Superior temporal gyrus (tissue), 1 donor: ENCODE results near the gene SCN2A.
A peak's percentile ranks its signal among the peaks of the same experiment; 100 is the strongest.
"Not testable (repeated sequence)": the region's sequence is repeated elsewhere in the genome, so short reads cannot be mapped to it uniquely, and the experiment has no call there.

ENCODE experiments used
- DNase-seq: peaks from one replicate; pipeline ENCODE4 v3.0.0-alpha.2; 2016; ENCODE audit errors: extremely low spot score

SCN2A gene

DNA sequence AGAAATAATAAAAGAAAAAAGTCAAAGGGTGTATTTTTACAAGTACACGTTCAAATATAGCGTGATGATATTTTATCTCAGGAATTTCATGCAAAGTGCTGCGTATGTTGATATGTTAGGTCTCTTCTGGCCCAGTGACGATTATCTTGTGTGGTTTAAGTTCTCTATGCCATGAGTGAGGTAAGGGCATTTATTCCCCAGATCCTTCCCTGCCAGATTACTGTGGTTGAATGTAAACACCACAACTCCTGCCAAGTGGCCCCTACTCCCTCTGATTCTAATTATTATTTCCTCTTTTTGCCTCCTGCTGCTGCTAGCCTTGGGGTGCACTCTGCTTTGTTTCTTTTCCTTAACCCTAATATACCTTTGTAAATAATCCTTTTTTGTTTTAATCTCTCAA lies 12.2 kb downstream of the SCN2A start:
- DNase-seq, result no peak

DNA sequence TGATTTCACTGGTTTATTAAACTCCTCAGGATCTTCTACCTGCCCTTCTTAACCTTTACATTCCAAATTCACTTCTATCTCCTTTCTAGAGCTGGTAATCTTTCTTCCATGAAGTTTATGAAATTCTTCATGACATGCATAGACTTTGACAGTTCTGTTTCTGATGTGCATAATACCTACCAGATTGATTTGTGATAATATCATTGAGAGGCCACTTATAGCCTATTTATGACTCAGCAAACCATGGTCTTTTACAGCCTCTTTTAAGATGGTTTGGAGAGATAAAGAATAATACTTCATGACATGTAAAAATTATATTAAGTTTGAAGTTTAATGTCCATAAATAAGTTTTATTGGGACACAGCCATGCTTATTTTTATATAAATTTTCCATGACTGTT lies 14.0 kb downstream of the SCN2A start:
- DNase-seq, result no peak

DNA sequence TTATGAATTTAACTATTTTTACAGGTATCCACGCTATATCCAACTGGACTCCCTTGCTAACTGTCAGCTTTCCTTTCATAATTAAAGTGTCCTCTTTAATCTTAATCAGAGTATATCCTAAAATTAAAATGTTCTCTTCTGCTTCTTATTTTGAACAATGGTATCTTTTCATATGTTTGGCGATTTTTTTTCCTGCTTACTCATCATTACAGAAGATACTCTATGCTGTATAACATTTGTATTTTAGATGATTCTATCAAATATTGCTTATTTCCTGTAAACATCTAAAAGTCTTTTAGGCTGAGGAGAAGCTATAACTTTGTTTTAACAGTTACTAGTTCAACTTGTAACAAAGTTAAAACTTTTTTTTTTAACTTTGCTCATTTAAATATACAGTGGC lies 17.4 kb downstream of the SCN2A start:
- DNase-seq, result no peak

DNA sequence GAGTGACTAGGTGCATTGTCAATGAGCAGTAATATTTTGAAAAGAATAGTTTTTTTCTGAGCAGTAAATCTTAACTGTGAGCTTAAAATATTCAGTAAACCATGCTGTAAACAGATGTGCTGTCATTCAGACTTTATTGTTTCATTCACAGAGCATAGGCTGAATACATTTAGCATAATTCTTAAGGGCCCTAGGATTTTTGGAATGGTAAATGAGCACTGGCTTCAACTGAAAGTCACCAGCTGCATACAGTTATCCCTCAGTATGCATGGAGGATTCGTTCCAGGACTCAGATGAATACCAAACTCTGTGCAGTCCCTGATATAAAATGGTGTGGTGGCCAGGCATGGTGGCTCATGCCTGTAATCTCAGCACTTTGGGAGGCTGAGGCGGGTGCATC lies 21.1 kb downstream of the SCN2A start:
- not testable (repeated sequence) for DNase-seq

DNA sequence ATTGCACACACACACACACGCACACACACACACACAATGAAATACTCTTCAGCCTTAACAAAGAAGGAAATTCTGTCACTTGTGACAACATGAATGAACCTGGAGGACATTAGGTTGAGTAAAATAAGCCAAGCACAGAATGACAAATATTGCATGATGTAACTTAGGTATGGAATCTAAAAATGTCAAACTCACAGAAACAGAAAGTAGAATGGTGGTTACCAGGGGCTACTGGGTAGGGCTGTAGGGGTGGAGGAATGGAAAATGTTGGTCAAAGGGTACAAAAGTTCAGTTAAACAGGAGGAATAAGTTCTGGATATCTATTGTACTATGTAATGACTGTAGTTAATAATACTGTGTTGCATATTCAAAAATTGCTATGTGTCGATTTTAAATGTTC lies 29.5 kb downstream of the SCN2A start:
- no peak for DNase-seq

DNA sequence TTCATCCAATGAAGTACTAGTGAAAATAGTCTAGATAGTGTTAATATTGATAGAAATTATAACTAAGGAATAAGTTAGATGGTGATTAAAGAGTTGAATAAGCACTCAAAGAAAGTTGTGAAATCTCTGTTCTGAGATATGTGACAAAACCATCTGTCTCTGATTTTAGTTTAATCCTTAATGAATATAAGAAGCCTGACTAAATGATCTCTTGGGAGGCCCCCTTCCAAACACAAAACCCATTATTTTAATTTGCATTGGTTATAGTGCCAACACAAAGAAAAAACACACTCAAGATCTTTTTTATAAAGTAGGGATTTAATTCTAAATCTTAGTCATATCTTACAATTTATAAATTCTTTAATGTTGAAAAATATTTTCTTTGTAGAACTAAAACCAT lies 34.0 kb downstream of the SCN2A start:
- no peak for DNase-seq

DNA sequence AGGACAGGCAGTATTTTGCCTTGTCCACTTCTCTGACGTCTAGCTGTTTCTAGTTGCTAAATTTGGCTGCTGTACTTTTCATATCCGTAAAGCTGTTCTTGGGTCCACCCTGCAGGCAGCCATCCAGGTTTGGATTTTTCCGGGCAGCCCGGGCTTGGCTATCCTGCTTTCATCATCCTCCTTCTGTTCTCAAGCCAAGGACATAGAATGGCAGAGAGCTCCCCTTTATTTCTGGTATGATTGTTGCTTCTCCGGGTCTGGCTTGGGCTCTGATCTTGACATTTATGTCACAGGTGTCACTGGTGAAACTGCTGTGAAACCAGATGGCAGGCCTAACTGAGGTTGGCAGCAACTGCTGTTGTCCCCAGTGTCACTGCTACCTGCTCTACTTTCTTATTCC lies 35.5 kb downstream of the SCN2A start:
- DNase-seq, result no peak

DNA sequence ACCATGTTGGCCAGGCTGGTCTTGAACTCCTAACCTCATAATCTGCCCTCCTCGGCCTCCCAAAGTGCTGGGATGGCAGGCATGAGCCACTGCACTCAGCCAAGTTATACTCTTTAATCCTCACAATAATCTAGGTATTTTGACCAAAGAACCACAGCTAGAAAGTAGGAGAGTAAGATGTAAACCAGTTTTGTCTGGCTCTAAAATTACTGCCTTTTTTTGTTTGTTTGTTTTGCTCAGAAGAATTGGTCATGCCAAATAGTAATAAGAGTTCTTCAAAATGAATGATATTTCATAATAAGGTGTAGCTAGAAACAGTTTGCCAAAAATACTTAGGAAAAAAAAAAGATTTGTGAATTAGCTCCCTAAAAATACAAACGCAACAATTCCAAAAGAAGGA lies 36.7 kb downstream of the SCN2A start:
- no peak for DNase-seq

DNA sequence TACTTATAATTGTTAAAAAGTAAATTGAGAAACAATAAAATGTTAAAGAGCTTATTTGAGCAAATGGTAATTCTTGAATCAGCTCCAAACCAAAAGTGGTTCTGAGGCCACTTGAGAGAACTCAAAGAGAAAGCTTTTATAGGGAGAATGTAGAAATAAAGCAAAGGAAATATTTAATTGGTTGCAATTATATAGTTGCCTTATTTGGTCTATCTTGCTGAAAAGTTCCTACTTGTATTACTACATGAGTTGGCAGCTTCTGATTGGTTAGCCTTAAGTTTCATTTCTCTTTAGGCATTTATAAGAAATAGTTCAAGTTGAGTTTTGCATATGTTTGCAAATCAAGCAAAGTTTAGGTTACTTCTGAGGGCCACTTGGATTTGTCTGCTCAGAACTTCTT lies 38.1 kb downstream of the SCN2A start:
- no peak for DNase-seq

DNA sequence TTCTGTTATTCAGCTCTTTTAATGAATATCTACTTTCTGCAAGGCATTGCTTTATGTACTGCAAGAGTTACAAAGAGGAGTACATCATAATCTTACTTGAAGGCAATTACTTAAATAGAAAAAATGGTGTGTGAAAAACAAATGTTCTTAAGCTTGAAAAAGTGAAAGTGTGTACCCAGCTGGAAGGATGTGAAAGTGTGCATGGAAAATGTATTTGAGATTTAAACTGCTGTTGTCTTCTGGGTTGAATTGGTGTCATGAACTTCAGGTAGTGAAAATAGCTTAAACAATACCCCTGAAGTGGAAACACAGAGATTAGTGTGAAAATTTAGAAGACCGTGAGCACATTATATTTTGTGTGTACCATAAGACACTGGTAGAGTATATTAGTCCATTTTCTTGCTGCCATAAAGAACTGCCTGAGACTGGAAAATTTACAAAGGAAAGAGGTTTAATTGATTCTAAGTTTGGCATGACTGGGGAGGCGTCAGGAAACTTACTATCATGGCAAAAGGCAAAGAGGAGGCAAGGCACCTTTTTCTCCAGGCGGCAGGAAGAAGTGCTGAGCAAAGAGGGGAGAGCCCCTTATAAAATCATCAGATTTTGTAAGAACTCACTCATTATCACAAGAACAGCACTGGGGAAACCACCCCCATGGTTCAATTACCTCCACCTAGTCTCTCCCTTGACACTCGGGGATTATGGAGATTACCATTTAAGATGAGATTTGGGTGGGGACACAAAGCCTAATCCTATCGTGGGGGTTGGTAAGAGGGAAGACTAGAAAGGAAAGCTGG lies 38.8 kb downstream of the SCN2A start:
- DNase-seq, result no peak

DNA sequence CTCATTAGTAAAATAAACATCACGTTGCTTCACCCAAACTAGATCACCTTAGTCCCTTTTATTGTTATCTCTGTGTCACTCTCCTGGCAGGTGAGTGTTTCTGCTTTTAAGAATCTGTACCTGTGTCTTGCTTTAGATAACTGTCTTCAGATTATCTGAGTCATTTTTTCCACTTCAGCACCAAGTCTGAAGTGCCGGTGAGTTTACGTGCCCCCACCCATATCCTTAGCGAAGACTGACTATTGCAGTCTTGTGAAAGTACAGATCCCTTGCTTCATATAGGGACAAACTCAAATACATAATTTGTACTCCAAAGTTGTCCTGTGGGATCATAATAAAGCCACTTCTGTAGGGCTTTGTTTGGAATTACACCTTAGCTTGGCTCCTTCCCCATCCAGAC lies 41.1 kb downstream of the SCN2A start:
- DNase-seq, result no peak

DNA sequence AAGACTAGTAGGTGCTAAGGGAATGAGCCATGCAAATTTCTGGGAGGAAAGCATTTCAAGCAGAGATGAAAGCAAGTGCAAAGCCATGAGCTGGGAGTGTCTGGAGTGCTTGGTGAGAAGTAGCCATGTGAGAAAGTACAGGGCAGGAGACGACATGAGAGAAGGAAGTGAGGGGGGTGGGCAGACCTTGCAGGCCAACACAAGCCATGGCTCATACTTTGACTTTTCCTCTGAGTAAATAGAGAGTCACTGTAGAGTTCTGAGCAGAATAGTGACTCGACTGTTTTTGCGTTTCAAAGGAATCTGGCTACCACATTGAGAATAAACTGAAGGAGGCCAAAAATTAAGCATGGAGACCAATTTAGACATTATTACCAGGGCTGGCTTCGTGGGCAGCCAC lies 42.2 kb downstream of the SCN2A start:
- DNase-seq, result no peak

DNA sequence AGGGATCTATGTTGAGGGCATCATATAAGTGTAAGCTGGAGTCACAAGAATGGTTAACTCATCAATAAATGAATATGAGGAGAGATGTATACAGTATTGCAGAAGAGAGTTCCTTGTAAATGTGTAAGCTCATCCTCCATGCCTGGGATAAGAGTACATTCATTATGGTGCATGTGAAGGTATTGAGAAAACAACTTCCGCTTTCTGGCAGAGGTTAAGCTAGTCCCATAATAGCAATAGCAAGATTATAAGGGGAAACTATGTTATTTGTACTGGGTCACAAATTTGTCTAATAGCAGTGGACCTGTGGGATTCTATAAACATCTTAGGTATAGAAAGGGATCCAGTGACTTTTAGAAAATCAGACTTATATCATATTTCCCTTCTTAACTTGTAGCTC lies 44.1 kb downstream of the SCN2A start:
- no peak for DNase-seq

DNA sequence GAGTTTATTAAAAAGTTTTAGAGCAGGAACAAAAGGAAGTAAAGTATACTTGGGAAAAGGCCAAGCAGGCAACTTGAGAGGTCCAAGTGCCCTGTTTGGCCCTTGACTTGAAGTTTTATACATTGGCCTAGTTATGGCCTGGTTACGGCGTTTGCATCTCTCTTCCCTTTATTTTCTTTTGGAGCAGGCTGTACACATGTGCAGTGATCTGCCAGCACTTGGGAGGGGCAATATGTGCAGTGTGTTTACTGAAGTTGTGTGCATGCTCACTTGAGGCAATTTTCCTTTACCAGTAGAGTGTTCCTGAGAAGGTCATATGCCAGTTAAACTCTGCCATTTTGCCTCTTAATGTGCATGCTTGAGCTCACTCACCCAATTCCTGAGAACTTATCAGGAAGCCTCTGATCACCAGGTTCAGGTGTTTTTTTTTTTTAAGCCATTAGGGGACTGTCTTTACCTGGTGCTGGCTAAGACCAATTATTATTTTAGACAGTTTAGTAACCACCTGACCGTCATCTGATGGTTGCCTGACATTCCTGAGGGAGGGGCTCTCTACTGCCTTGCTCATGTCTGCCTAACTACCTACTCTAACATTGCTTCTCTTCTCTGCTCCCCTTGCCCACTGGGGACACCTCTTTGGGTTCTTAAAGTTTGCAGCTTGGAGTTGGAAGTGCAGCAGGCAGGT lies 48.0 kb downstream of the SCN2A start:
- DNase-seq, result no peak

DNA sequence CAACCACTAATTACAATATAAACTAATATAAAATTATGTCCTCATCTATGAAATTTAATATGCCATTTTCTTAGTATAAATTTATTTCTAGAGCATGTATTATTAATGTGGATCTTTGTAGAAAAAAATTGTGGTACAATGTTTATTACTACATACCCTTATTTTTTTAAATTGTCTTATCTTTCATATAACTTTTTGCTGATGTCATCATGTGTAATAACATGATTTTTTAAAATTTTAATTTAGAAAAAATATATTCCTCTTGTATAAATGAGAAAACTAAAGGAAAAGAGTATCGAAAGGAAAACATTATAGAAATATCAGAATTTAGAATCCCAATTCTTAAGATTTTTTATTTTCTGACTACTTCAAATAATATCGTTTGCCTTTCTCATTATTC lies 49.9 kb downstream of the SCN2A start:
- DNase-seq, result no peak

DNA sequence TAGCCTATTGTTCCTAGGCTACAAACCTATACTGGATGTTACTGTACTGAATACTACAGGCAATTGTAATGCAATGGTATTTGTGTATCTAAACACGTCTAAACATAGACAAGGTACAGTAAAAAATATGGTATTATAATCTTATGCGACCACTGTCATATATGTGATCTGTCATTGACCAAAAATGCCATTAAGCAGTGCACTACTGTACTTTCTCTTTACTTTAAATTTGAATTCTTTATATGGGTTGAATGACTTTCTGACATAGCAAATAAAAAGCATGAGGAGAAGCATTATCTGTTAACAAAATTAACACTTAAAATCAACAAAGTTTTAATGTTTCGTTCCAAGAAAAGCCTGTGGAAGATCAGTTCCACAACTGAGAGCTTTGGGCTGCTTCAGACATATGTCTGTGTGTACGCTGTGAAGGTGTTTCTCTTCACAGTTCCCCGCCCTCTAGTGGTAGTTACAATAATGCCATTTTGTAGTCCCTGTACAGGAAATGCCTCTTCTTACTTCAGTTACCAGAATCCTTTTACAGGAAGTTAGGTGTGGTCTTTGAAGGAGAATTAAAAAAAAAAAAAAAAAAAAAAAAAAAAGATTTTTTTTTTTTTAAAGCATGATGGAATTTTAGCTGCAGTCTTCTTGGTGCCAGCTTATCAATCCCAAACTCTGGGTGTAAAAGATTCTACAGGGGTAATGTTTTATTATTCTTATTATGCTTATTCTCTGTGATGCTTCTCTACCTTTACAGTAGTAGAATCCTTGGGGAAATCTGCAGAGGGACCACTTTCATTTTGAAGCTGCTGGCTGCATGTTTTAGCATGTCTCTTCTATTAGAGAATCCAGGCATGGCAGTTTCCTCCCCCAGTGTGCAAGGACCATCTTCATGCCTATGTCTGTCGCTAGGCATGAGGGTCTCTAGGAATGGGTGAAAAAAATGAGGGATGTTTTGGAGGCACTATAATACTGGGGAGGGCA lies 54.5 kb downstream of the SCN2A start:
- peak; percentile 94 for DNase-seq

DNA sequence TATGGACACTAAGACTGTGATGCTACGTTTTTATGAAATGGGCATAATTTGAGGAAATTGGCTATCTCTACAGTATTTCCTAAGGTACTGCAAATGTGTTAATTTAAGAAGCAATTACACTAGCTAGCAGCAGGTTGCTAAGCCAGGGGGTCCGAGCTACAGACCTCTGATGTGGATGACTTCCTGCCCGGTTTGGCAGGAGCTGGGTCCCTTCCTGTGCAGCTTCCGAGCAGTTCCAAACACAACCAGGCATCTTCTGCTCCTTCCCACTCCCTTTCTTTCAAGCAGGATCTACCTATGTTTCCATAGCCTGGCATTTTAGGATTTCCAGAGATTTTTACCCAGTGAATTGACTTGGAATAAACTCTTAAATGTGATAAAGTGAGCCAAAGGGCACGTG lies 55.7 kb downstream of the SCN2A start:
- DNase-seq, result peak; percentile 35

DNA sequence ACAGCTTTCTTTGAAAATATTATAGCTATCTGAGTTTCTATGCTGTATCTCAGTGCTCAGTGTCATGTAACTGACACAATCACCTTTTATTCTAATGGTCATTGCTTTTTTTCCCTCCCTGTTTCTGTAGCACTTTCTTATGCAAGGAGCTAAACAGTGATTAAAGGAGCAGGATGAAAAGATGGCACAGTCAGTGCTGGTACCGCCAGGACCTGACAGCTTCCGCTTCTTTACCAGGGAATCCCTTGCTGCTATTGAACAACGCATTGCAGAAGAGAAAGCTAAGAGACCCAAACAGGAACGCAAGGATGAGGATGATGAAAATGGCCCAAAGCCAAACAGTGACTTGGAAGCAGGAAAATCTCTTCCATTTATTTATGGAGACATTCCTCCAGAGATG lies 56.4 kb downstream of the SCN2A start:
- DNase-seq, result no peak

DNA sequence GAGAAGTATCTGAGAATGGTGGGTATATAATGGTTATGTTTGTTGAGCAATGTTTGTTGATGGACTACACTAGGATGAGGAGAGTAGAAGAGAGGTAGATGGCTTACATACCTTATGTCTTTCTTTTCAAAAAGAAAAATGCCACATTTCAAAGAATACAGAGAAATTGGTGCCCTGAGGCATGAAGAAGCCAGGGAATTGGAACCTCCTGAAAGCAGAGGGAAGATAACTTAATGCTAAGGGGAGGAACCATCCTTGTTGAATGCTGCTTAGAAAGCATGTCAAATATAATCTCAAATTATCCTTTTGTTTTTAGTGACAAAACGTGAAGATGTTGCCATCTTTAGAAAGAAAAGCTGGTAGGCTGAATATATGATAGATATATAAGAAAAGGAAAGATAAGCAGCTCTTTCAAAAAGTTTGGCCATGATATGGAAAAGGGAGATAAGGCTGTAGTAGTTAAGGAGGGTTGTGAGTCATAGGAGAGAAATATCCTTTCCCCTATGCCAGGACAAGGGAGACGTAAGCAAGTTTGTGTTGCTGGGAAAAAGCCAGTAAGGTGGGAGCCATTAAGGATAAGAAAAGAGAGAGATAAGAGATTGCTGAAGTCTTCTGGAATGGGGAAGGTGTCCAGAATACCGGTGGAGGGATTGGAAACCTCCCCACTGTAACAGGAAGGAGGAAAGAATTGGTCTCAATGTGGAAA lies 66.3 kb downstream of the SCN2A start:
- no peak for DNase-seq

DNA sequence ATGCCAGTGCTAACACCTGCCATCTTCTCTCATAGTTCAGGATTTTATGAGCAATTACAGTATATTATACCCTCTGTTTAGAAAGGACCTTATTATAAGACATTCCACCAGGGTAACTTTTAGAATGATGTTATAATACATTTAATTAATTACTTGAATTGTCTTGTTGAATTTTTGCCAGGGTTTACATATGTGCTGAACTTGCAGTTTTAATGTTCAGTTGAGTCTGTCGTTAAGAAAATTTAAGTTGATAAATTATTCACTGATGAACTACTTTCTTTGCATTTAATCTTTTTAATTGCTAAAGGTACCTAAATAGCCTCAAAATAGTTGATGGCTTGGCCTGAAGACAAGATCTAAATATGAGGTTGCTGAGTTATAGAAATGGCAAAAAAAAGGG lies 68.1 kb downstream of the SCN2A start:
- no peak for DNase-seq

DNA sequence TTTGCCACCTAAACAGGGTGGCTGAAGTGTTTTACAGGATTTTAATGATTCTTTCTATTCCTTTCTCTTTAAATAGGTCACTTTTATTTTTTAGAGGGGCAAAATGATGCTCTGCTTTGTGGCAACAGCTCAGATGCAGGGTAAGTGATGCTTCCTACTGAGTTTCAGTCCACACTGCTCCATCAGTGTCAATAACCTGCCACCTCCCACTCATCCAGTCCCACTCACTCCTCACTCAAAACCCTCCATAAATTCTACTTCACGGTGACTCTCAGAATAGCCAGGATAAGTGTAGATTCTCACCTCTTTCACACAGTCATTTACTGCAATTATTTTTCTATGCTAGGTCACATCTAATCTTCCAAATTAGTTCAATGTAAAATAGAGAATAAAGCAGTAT lies 72.7 kb downstream of the SCN2A start:
- no peak for DNase-seq

DNA sequence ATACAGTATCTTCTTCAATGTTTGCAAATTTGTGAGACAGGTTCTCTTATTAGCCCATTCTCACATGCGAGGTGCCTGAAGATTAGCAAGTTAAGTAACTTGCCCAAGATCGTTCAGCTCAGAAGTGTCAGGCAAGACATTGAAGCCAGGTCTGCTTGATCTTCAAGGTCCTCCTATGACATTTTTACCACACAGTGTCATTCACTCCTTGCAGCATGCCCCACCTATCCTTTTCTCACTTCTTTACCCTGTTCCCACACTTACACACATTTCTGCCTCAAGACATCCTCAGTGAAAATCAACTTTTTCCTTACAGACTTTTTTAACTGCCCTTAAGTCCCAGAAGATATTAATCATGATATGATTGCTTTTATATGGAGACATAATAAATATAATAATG lies 73.8 kb downstream of the SCN2A start:
- no peak for DNase-seq
